GM12873 (cell line): Measurements from ENCODE around the gene CYTH2.

ENCODE experiments used
- TF ChIP-seq, protein P1 (sequence below): IDR thresholded peaks from 2 replicates; pipeline ENCODE4 v1.5.1; 2012; ENCODE audit warnings: low read depth, mild to moderate bottlenecking, moderate library complexity, low read length, control low read depth; ENCODE audit not compliant: insufficient read depth; ENCODE audit errors: missing control alignments

The CYTH2 gene

DNA sequence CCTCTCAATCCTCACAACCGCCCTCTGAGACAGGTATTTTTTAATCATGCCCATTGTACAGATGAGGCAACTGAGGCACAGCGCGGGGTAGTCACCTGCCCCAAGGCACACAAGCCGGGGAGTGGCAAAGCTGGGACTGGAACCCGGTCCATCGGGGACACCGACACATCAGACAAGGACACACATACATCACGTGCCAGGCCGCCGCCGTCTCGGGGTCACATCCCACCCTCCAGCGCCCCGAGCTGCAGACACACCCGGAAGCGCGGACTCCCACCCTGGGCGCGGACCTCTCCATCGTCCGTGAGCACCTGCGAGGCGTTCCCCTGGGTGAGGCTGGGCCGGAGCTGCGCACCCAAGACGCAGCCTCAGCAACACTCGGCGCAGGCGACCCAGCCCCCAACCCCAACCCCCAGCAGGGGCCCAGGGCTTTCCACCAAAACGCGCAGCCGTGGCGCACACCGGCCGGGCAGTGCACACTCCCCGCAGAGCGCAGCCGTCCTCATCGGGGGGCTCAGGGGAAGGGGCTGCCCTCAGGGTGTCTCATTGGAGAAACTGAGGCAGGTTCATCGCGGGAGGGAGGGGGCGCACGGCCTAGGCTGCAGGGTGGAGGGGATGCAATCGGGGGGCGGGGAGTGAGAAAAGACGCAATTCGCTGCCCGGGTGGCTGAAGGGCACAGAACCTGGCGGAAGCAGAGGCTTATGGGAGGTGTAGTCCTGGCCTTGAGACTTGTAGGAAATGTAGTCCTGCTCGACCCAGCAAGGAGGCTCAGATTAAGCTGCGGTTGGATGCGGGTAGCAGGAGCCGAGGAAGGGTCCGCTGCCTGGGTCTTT, 44.3 kb downstream of the CYTH2 start:
- TF ChIP-seq, protein P1, sequence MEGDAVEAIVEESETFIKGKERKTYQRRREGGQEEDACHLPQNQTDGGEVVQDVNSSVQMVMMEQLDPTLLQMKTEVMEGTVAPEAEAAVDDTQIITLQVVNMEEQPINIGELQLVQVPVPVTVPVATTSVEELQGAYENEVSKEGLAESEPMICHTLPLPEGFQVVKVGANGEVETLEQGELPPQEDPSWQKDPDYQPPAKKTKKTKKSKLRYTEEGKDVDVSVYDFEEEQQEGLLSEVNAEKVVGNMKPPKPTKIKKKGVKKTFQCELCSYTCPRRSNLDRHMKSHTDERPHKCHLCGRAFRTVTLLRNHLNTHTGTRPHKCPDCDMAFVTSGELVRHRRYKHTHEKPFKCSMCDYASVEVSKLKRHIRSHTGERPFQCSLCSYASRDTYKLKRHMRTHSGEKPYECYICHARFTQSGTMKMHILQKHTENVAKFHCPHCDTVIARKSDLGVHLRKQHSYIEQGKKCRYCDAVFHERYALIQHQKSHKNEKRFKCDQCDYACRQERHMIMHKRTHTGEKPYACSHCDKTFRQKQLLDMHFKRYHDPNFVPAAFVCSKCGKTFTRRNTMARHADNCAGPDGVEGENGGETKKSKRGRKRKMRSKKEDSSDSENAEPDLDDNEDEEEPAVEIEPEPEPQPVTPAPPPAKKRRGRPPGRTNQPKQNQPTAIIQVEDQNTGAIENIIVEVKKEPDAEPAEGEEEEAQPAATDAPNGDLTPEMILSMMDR, result no peak

DNA sequence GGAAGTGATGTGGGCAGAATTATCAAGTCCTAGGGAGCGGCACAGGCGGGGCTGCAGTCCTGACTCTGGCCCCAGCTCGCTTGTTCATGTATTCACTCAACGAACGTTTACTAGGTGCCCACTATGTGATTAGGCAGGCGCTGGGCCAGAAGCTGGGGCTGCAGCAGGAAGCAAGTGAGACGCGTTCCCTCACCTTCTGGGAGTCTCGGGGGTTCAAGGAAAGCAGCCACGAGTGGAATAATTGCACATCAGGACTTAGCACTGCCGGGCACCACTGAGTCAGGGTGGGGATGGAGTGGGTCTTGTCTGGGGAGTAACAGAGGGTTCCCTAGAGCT, 44.9 kb downstream of the CYTH2 start:
- TF ChIP-seq, protein P1, result no peak

DNA sequence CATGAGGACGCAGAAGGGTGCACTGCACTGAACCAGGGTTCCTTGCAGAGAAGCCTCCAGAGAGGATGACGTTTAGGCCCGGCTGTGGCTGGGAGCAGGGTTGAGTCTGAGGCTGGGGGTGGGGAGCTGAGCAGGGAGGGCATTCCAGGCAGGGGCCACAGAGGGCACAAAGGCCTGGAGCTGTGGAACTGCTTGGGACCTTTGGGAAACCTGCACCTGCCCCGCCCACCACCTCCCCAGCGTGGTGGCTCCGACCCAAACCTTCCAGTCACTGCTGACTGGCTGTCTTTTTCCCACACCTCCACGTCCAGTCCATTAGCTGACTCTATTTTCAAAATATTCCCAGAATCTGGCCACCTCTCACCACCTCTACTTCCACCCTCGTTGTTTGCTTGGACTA, 47.4 kb downstream of the CYTH2 start:
- TF ChIP-seq, protein P1, result no peak

DNA sequence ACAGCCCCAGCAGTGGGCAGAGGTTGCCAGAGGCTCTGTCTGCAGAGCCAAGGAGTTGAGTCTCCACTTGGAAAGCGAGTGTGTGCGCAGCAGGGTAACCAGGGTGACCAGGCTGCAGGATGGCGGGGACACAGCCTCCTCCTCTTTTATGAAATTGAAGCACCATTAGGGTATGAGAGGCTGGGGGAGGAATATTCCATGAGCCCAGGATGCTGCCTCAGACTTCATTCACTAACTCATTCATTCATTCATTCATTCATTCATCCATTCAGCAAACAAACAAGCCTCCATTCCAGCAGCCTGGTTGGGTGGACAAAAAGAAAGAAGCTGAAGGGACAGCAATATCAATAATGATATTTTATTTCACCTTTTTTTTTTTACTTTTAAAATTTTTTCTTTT, 49.0 kb downstream of the CYTH2 start:
- TF ChIP-seq, protein P1, result no peak

GRCh38 chr19:48520134-48520533, 51.0 kb downstream of the CYTH2 start:
- TF ChIP-seq, protein P1, result no peak

DNA sequence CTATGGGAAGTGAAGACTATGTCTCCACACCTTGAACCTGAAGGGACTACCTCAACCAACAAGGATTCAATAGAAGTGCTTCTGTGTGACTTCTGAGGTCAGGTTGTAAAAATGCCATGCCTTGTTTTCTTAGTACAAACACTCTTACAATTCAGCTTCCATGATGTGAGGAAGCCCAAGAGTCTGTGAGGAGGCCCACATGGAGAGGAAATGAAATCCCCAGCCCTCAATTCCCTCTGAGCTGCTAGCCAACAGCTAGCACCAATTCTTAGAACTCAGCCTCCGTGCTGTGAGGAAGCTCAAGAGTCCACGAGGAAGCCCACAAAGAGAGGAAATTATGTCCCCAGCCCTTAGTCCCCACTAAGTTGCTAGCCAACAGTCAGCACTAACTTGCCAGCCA, 55.1 kb downstream of the CYTH2 start:
- TF ChIP-seq, protein P1, result no peak

DNA sequence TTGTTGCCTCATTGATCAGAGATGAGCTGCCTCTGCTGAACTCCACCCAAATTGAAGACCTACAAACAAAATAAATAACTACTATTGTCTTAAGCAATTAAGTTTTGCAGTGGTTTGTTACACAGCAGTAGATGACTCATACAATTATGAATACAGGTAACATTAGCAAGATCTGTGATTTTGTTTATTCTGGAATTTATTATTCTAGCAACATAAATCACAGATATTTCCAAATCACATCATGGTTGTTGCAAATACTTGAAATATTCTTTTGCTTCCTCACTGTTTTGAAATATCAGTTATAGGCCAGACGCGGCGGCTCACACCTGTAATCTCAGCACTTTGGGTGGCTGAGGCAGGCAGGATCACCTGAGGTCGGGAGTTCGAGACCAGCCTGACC, 55.6 kb downstream of the CYTH2 start:
- TF ChIP-seq, protein P1, result no peak
